Measurements from ENCODE around the gene FCMR. TPM values are rescaled to one million over a fixed set of nuclear protein-coding genes. Genes with fewer than 3 reads are reported as not detected.
A peak's percentile ranks its signal among the peaks of the same experiment; 100 is the strongest.

Gene FCMR
- total RNA-seq, 2 donors from 2014 or later, result not detected

DNA sequence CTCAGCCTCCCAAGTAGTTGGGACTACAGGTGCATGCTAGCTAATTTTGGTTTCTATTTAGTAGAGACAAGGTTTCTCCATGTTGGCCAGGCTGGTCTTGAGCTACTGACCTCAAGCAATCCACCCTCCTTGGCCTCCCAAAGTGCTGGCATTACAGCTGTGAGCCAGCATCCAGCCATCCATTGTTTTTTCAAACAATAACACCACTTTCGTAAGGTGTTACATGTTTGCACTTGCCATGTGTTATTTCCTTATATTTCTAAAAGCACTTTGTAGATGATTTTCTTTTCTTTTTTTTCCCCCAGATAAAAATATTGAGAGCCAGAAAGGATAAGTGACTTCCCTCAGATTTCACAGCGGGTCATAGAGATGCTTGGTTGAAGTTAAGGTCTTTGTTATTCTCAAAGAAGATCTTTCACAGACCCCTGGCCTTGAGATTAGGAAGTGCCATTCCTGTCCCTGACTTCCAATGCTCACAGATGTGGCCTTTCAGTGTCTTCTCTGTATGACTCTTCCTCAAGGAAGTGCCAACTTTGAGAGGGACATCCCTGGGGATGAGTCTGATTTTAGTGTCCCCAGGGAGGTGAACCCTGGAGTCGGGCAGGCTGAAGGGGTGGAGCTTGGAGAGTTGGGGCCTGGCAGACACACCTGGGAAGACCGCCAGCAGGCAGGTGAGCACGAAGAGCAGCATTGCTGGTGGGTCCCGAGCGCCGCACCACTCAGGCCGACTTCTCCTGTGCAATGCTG, 18.3 kb upstream of the FCMR start:
- H3K4me3 Mint-ChIP-seq, result no peak overlapping the region

DNA sequence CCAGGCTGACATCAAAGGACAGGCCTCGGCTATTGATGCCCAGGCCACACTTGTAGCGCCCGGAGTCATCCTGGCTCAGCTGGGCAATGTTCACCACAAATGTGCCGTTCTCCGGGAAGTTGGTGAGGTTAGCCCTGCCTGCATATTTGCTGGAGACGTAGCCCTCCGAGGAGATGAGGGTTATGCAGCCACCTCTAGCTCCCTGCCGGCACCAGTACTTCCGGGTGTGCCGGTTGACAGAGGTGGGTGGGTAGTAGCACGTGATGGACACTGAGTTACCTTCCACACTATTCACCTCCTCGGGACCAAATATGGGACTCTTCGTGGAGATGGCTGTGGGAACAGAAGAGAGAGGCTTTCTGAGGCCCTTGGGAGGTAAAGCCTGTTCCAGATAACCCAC, 17.4 kb upstream of the FCMR start:
- TF ChIP-seq, protein P1, sequence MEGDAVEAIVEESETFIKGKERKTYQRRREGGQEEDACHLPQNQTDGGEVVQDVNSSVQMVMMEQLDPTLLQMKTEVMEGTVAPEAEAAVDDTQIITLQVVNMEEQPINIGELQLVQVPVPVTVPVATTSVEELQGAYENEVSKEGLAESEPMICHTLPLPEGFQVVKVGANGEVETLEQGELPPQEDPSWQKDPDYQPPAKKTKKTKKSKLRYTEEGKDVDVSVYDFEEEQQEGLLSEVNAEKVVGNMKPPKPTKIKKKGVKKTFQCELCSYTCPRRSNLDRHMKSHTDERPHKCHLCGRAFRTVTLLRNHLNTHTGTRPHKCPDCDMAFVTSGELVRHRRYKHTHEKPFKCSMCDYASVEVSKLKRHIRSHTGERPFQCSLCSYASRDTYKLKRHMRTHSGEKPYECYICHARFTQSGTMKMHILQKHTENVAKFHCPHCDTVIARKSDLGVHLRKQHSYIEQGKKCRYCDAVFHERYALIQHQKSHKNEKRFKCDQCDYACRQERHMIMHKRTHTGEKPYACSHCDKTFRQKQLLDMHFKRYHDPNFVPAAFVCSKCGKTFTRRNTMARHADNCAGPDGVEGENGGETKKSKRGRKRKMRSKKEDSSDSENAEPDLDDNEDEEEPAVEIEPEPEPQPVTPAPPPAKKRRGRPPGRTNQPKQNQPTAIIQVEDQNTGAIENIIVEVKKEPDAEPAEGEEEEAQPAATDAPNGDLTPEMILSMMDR (conservative IDR thresholded peaks at IDR 0.05), result no peak
- Histone ChIP-seq H3K27me3 (ENCODE audit: control insufficient read depth, insufficient read depth, low read length, poor library complexity, severe bottlenecking) (peaks cover 6% of the 10 kb centered on the region), H3K27ac (ENCODE audit: low read depth, low read length) (no peak overlapping the region), H3K4me1 (ENCODE audit: control insufficient read depth, insufficient read depth, low read length) (no peaks in the 10 kb centered on the region), H3K36me3 (ENCODE audit: control insufficient read depth, insufficient read depth, low read length) (no peaks in the 10 kb centered on the region), H3K9ac (ENCODE audit: extremely low read depth, low read length, poor library complexity, severe bottlenecking) (no peak overlapping the region), H3K9me3 (ENCODE audit: control insufficient read depth, low read length) (no peaks in the 10 kb centered on the region), H3K4me3 (ENCODE audit: low read length) (no peak overlapping the region)
- Mint-ChIP-seq H3K27ac (no peak overlapping the region), H3K4me1 (peaks cover 7% of the 10 kb centered on the region), H3K36me3 (ENCODE audit: low read depth) (no peaks in the 10 kb centered on the region), H3K4me3 (no peak overlapping the region), H3K9me3 (no peaks in the 10 kb centered on the region), H3K27me3 (ENCODE audit: insufficient read depth) (peaks cover 16% of the 10 kb centered on the region)
- 93 to 95% methylated on average over 7 to 13 of the region's 13 CpGs for WGBS, 2 experiments (ENCODE audit: insufficient coverage in 1 of 2, insufficient read length in 1 of 2)
- DNase-seq, result no peak

More for the DNA sequence above, 18.3 kb upstream of the FCMR start:
- H3K27ac ChIP-seq (ENCODE audit: low read depth, low read length), result no peak overlapping the region
- H3K9me3 ChIP-seq (ENCODE audit: control insufficient read depth, low read length), result no peaks in the 10 kb centered on the region
- WGBS, 2 experiments (ENCODE audit: insufficient coverage in 1 of 2, insufficient read length in 1 of 2), result 90 to 97% methylated on average over 7 to 9 of the region's 9 CpGs
- TF ChIP-seq, protein P1 (conservative IDR thresholded peaks at IDR 0.05), result no peak
- no peaks in the 10 kb centered on the region for H3K9me3 Mint-ChIP-seq
- peaks cover 18% of the 10 kb centered on the region for H3K27me3 Mint-ChIP-seq (ENCODE audit: insufficient read depth)
- no peak overlapping the region for H3K9ac ChIP-seq (ENCODE audit: extremely low read depth, low read length, poor library complexity, severe bottlenecking)
- H3K27me3 ChIP-seq (ENCODE audit: control insufficient read depth, insufficient read depth, low read length, poor library complexity, severe bottlenecking), result peaks cover 11% of the 10 kb centered on the region
- H3K27ac Mint-ChIP-seq, result no peak overlapping the region
- peaks cover 7% of the 10 kb centered on the region for H3K4me1 Mint-ChIP-seq
- no peaks in the 10 kb centered on the region for H3K4me1 ChIP-seq (ENCODE audit: control insufficient read depth, insufficient read depth, low read length)
- H3K36me3 Mint-ChIP-seq (ENCODE audit: low read depth), result no peaks in the 10 kb centered on the region
- H3K4me3 ChIP-seq (ENCODE audit: low read length), result no peak overlapping the region
- DNase-seq, result no peak
- no peaks in the 10 kb centered on the region for H3K36me3 ChIP-seq (ENCODE audit: control insufficient read depth, insufficient read depth, low read length)

DNA sequence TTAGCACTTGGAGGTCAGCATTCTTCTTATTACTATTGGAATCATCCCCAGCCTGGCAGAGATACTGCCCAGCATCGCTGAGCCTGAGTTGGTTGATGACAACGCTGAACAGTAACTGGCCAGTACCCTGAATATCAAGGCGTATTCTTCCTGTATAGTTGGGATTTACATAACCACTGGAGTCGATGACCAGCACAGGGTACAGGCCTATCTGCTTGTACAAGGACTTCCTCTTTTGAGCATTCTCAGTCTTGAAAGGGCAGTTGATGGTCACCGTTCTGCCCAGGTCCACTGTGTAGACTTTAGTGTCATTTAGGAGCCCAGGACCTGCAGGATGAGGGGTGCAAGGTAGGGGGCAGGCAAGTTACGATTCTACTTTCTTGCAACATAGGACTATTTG, 15.7 kb upstream of the FCMR start:
- H3K4me1 ChIP-seq (ENCODE audit: control insufficient read depth, insufficient read depth, low read length), result no peaks in the 10 kb centered on the region
- H3K36me3 ChIP-seq (ENCODE audit: control insufficient read depth, insufficient read depth, low read length), result no peaks in the 10 kb centered on the region
- Mint-ChIP-seq H3K27me3 (ENCODE audit: insufficient read depth) (peaks cover 5% of the 10 kb centered on the region), H3K27ac (no peak overlapping the region), H3K4me1 (peaks cover 7% of the 10 kb centered on the region), H3K4me3 (no peak overlapping the region), H3K36me3 (ENCODE audit: low read depth) (no peaks in the 10 kb centered on the region), H3K9me3 (no peaks in the 10 kb centered on the region)
- no peaks in the 10 kb centered on the region for H3K9me3 ChIP-seq (ENCODE audit: control insufficient read depth, low read length)
- H3K4me3 ChIP-seq (ENCODE audit: low read length), result no peak overlapping the region
- no peaks in the 10 kb centered on the region for H3K27me3 ChIP-seq (ENCODE audit: control insufficient read depth, insufficient read depth, low read length, poor library complexity, severe bottlenecking)
- no peak for DNase-seq
- H3K27ac ChIP-seq (ENCODE audit: low read depth, low read length), result no peak overlapping the region
- H3K9ac ChIP-seq (ENCODE audit: extremely low read depth, low read length, poor library complexity, severe bottlenecking), result no peak overlapping the region
- WGBS, 2 experiments (ENCODE audit: insufficient coverage in 1 of 2, insufficient read length in 1 of 2), result 90 to 93% methylated on average over 4 to 6 of the region's 6 CpGs
- TF ChIP-seq, protein P1 (conservative IDR thresholded peaks at IDR 0.05), result peak; percentile 32
